Panc1 (cell line): ENCODE results near the gene CFAP74. TPM values are rescaled to one million over a fixed set of nuclear protein-coding genes. Genes with fewer than 3 reads are reported as not detected.

Experiments
- ATAC-seq: fragments of 200-7000 bp; cut with Tn5 transposase; 2 replicates; pipeline ENCODE4 v1.9.1; 2020; ENCODE audit warnings: mild to moderate bottlenecking, moderate library complexity
- BruUV-seq: library from RNA; stranded (reverse); fragments of 400-500 nt; replicated peaks from 2 replicates; lab custom pipeline; 2021; lab: Mats Ljungman, UMichigan
- CTCF ChIA-PET: fragments of 300-600 bp; sonication (Branson Sonifier 250); formaldehyde crosslinking; loops from one replicate; lab custom pipeline; 2022; ENCODE audit warnings: antibody characterized with exemption; lab: Charles Lee
- POLR2A ChIA-PET: fragments of 300-600 bp; sonication (Branson Sonifier 250); formaldehyde crosslinking; loops from one replicate; lab custom pipeline; 2022; ENCODE audit warnings: antibody characterized with exemption; lab: Charles Lee
- DNase-seq: peaks from one replicate; pipeline ENCODE4 v3.0.0-alpha.2; 2010; ENCODE audit warnings: low read depth, low spot score
- H3K27ac ChIP-seq: 2 replicates; pipeline ENCODE4 v1.5.1; 2011; ENCODE audit warnings: mild to moderate bottlenecking, low read length, inconsistent platforms
- H3K27me3 ChIP-seq: fragments of 200-500 bp; sonication (Bioruptor generic); 2 replicates; pipeline ENCODE4 v1.6.0; 2014; ENCODE audit warnings: low read length, inconsistent platforms; ENCODE audit not compliant: control insufficient read depth, insufficient read depth
- H3K36me3 ChIP-seq: fragments of 200-500 bp; sonication (Bioruptor generic); 2 replicates; pipeline ENCODE4 v1.5.1; 2014; ENCODE audit warnings: inconsistent platforms, mild to moderate bottlenecking, low read length, moderate library complexity; ENCODE audit not compliant: control insufficient read depth, insufficient read depth
- H3K4me1 ChIP-seq: 2 replicates; pipeline ENCODE4 v1.5.1; 2011; ENCODE audit warnings: inconsistent platforms, mild to moderate bottlenecking, low read length, moderate library complexity; ENCODE audit not compliant: control insufficient read depth, insufficient read depth
- H3K4me3 ChIP-seq, 2 experiments: 2 replicates each; pipeline ENCODE4 v1.5.1; 2011 to 2012; ENCODE audit warnings: low read depth in 2 of 2, low read length in 2 of 2, mild to moderate bottlenecking in 2 of 2, inconsistent platforms in 1 of 2, moderate library complexity in 1 of 2
- H3K9me3 ChIP-seq: fragments of 200-500 bp; sonication (Bioruptor generic); 2 replicates; pipeline ENCODE4 v1.5.1; 2014; ENCODE audit warnings: low read depth, mild to moderate bottlenecking, inconsistent platforms, low read length, moderate library complexity; ENCODE audit not compliant: control insufficient read depth, insufficient read depth
- POLR2AphosphoS5 ChIP-seq: IDR thresholded peaks from 2 replicates; pipeline ENCODE4 v1.6.1; 2012; ENCODE audit warnings: mild to moderate bottlenecking, low read depth, low read length, moderate library complexity
- SIN3A ChIP-seq: IDR thresholded peaks from 2 replicates; pipeline ENCODE4 v1.6.1; 2012; ENCODE audit warnings: low read depth, mild to moderate bottlenecking, low read length, moderate library complexity, borderline replicate concordance; ENCODE audit not compliant: insufficient read depth
- TCF7L2 ChIP-seq: IDR thresholded peaks from 2 replicates; pipeline ENCODE4 v1.6.1; 2011; ENCODE audit warnings: mild to moderate bottlenecking, low read depth, low read length, inconsistent platforms
- in situ Hi-C: cut with HindIII; loops from 2 replicates; pipeline ENCODE4 v1.10.0; 2016; ENCODE audit warnings: low sequenced_read_pairs, low pct_unique_long_range_greater_than_20kb
- intact Hi-C: fragments of 100-400 bp; cut with micrococcal nuclease; formaldehyde crosslinking; loops from one replicate; pipeline ENCODE4 v1.10.0; 2022; ENCODE audit not compliant: unreplicated experiment
- total RNA-seq: library from RNA; stranded (reverse); gene quantifications from one replicate; pipeline ENCODE4 v1.2.1, GENCODE V29; 2021; ENCODE audit not compliant: unreplicated experiment
- TF ChIP-seq, protein P1 (sequence below): fragments of 450-650 bp; IDR thresholded peaks from 2 replicates; pipeline ENCODE4 v1.5.1; 2017; ENCODE audit warnings: mild to moderate bottlenecking
- TF ChIP-seq, protein P2 (sequence below), 2 experiments: IDR thresholded peaks; 2 replicates each; pipeline ENCODE4 v1.6.1; 2011 to 2012; ENCODE audit warnings: low read depth in 2 of 2, control low read depth in 1 of 2, low read length in 1 of 2, mild to moderate bottlenecking in 1 of 2, moderate library complexity in 1 of 2; ENCODE audit not compliant: insufficient read depth in 1 of 2

Gene CFAP74
- total RNA-seq, 1 experiment from 2014 or later: not detected

DNA sequence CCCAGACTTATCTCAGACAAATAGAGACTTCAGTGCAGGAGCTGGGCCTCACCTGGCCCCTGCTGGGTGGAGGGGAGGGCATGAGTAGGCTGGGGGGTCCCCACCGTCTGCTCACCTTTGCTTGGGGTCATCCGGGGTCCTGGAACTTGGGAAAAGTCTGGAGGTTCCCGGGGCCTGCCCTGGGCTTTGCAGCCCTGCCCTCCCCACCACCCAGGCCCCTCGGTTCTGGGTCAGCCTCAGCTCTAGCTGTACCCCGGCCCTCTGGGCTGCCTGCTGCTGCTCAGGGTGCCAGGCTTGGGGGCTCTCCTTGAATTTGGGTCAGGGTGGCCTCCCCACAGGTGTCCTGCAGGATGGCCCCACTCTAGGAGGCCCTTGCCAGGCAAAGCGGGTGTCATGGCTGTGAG lies 82.1 kb downstream of the CFAP74 start:
- DNase-seq (no peak), ATAC-seq (no peak)
- TF ChIP-seq, protein P1, sequence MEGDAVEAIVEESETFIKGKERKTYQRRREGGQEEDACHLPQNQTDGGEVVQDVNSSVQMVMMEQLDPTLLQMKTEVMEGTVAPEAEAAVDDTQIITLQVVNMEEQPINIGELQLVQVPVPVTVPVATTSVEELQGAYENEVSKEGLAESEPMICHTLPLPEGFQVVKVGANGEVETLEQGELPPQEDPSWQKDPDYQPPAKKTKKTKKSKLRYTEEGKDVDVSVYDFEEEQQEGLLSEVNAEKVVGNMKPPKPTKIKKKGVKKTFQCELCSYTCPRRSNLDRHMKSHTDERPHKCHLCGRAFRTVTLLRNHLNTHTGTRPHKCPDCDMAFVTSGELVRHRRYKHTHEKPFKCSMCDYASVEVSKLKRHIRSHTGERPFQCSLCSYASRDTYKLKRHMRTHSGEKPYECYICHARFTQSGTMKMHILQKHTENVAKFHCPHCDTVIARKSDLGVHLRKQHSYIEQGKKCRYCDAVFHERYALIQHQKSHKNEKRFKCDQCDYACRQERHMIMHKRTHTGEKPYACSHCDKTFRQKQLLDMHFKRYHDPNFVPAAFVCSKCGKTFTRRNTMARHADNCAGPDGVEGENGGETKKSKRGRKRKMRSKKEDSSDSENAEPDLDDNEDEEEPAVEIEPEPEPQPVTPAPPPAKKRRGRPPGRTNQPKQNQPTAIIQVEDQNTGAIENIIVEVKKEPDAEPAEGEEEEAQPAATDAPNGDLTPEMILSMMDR: no peak
- TF ChIP-seq SIN3A: no peak
- TF ChIP-seq, protein P2, sequence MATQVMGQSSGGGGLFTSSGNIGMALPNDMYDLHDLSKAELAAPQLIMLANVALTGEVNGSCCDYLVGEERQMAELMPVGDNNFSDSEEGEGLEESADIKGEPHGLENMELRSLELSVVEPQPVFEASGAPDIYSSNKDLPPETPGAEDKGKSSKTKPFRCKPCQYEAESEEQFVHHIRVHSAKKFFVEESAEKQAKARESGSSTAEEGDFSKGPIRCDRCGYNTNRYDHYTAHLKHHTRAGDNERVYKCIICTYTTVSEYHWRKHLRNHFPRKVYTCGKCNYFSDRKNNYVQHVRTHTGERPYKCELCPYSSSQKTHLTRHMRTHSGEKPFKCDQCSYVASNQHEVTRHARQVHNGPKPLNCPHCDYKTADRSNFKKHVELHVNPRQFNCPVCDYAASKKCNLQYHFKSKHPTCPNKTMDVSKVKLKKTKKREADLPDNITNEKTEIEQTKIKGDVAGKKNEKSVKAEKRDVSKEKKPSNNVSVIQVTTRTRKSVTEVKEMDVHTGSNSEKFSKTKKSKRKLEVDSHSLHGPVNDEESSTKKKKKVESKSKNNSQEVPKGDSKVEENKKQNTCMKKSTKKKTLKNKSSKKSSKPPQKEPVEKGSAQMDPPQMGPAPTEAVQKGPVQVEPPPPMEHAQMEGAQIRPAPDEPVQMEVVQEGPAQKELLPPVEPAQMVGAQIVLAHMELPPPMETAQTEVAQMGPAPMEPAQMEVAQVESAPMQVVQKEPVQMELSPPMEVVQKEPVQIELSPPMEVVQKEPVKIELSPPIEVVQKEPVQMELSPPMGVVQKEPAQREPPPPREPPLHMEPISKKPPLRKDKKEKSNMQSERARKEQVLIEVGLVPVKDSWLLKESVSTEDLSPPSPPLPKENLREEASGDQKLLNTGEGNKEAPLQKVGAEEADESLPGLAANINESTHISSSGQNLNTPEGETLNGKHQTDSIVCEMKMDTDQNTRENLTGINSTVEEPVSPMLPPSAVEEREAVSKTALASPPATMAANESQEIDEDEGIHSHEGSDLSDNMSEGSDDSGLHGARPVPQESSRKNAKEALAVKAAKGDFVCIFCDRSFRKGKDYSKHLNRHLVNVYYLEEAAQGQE (IDR thresholded peaks at IDR 0.05; ENCODE audit: insufficient read depth in 1 of 2, low read depth in 2 of 2, low read length in 1 of 2): no peak
- TF ChIP-seq TCF7L2: no peak
- no peak for TF ChIP-seq POLR2AphosphoS5
- in situ Hi-C loops (no loop called here), intact Hi-C loops (no loop called here)
- CTCF ChIA-PET: no interaction called here
- Histone ChIP-seq H3K27me3 (no peaks in the 10 kb centered on the region), H3K36me3 (no peaks in the 10 kb centered on the region), H3K4me3 (no peak overlapping the region), H3K9me3 (no peaks in the 10 kb centered on the region), H3K27ac (no peak overlapping the region), H3K4me1 (no peaks in the 10 kb centered on the region)
- BruUV-seq: no TSS peak
- POLR2A ChIA-PET: no interaction called here

DNA sequence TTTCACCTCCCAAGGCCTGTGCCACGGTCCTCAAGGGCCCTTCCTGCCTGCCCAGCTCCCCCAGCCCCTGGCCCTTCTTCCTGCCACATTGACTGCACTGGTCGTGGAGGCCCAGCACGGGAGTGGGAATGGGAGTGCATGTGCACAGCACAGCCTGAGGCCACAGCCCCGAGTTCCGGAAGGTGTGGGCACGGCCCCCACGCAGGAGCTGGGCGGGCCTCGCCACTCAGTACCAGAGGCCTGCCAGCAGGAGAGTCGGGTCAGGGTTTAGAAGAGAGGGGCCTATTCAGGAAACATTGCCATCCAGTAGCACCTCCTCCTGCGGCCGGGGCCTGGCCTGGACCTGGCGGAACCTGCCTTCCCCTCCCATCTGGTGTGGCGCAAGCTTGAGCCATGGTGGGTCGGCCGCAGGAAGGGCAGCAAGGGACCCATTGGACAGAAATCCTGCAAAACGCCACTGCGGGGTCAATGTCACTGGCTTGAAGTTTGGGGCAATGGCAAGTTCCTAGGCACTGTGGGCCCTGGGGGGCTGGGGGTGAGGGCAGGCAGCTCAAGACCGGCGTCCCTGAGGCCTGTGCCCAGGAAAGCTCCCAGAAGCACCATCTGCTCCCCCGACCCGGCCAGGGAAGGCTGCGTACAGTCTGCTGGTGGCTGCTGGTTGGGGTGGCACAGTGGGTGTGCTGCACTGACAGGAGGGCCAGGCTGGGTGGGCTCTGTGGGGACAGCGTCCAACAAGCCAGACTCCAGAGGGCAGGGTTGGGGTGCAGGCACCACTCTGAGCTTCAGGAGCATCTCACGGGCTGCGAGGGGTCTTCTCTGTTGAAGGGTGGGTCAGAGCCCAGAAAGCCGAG lies 82.8 kb downstream of the CFAP74 start:
- no peak overlapping the region for H3K27ac ChIP-seq
- ChIA-PET POLR2A (no interaction called here), CTCF (no interaction called here)
- DNase-seq (no peak), ATAC-seq (no peak)
- H3K9me3 ChIP-seq: no peaks in the 10 kb centered on the region
- H3K4me3 ChIP-seq: no peak overlapping the region
- no peak for TF ChIP-seq POLR2AphosphoS5
- TF ChIP-seq SIN3A: no peak
- TF ChIP-seq, protein P1: no peak
- TF ChIP-seq, protein P2 (IDR thresholded peaks at IDR 0.05; ENCODE audit: insufficient read depth in 1 of 2, low read depth in 2 of 2, low read length in 1 of 2): no peak
- TF ChIP-seq TCF7L2: no peak
- BruUV-seq: no TSS peak
- H3K4me1 ChIP-seq: no peaks in the 10 kb centered on the region
- in situ Hi-C loops (no loop called here), intact Hi-C loops (no loop called here)
- H3K27me3 ChIP-seq: no peaks in the 10 kb centered on the region
- H3K36me3 ChIP-seq: no peaks in the 10 kb centered on the region
